Fibroblast of lung (primary cell): ENCODE measurements around the gene SV2A. TPM values are rescaled to one million over a fixed set of nuclear protein-coding genes. Genes with fewer than 3 reads are reported as not detected.

ENCODE experiments used
- DNase-seq, 2 donors: peaks; one replicate each; pipeline versions ENCODE4 v3.0.0 to v3.0.0-alpha.2; 2010; ENCODE audit warnings: low read depth in 2 of 2
- H2AFZ ChIP-seq: 2 replicates; pipeline ENCODE4 v1.5.1; 2012; ENCODE audit warnings: low read length, control low read depth, inconsistent platforms
- H3K27ac ChIP-seq: 2 replicates; pipeline ENCODE4 v1.5.1; 2011; ENCODE audit warnings: low read length, control low read depth; ENCODE audit not compliant: insufficient read depth
- H3K27me3 ChIP-seq: 2 replicates; pipeline ENCODE4 v1.5.1; 2011; ENCODE audit warnings: mild to moderate bottlenecking, low read length; ENCODE audit not compliant: control insufficient read depth, insufficient read depth
- H3K36me3 ChIP-seq: 2 replicates; pipeline ENCODE4 v1.5.1; 2011; ENCODE audit warnings: low read length; ENCODE audit not compliant: control insufficient read depth, insufficient read depth
- H3K4me1 ChIP-seq: 2 replicates; pipeline ENCODE4 v1.5.1; 2011; ENCODE audit warnings: low read length; ENCODE audit not compliant: control insufficient read depth, insufficient read depth; ENCODE audit errors: extremely low read depth
- H3K4me2 ChIP-seq: 2 replicates; pipeline ENCODE4 v1.5.1; 2011; ENCODE audit warnings: low read length, control low read depth; ENCODE audit not compliant: insufficient read depth; ENCODE audit errors: extremely low read depth
- H3K4me3 ChIP-seq, 4 experiments: fragments of 200-600 bp in 1 of 4; sonication (generic) in 1 of 4; replicated peaks in 1 of 4; 2 replicates each; pipeline ENCODE4 v1.5.1; 2011 to 2016; ENCODE audit warnings: low read length in 4 of 4, low read depth in 3 of 4, mild to moderate bottlenecking in 3 of 4, control low read depth in 2 of 4, inconsistent platforms in 1 of 4, mixed read lengths in 1 of 4; ENCODE audit not compliant: insufficient read depth in 1 of 4; ENCODE audit errors: control extremely low read depth in 1 of 4
- H3K79me2 ChIP-seq: 2 replicates; pipeline ENCODE4 v1.5.1; 2012; ENCODE audit warnings: mild to moderate bottlenecking, low read length, inconsistent platforms; ENCODE audit not compliant: control insufficient read depth, insufficient read depth
- H3K9ac ChIP-seq: 2 replicates; pipeline ENCODE4 v1.5.1; 2011; ENCODE audit warnings: mild to moderate bottlenecking, low read length, control low read depth; ENCODE audit not compliant: insufficient read depth
- H3K9me3 ChIP-seq: 2 replicates; pipeline ENCODE4 v1.5.1; 2012; ENCODE audit warnings: low read depth, low read length; ENCODE audit not compliant: control insufficient read depth, insufficient read depth
- H4K20me1 ChIP-seq: 2 replicates; pipeline ENCODE4 v1.5.1; 2011; ENCODE audit warnings: low read length; ENCODE audit not compliant: control insufficient read depth, insufficient read depth; ENCODE audit errors: extremely low read depth
- CTCF ChIP-seq, 2 donors: IDR thresholded peaks in 1 of 2; conservative IDR thresholded peaks in 1 of 2; 1 replicate in 1 of 2; 2 replicates in 1 of 2; pipeline ENCODE4 v1.5.1; 2011 to 2012; ENCODE audit warnings: low read length in 2 of 2, control low read depth in 1 of 2, inconsistent platforms in 1 of 2, low read depth in 1 of 2, mild to moderate bottlenecking in 1 of 2
- EZH2 ChIP-seq: IDR thresholded peaks from 2 replicates; pipeline ENCODE4 v1.5.1; 2012; ENCODE audit warnings: low read length, control low read depth, mild to moderate bottlenecking; ENCODE audit errors: missing control alignments
- polyA plus RNA-seq, 2 donors: library from polyadenylated mRNA; depleted of rRNA in 1 of 2; stranded (reverse) in 1 of 2; unstranded in 1 of 2; fragments of >200 nt; gene quantifications; 2 replicates each; pipeline ENCODE4 v1.2.1, GENCODE V29; 2011 to 2012; ENCODE audit warnings: missing spikeins in 1 of 2
- total RNA-seq: library from RNA; depleted of rRNA; stranded (reverse); fragments of >200 nt; gene quantifications from 2 replicates; pipeline ENCODE4 v1.2.1, GENCODE V29; 2014

The SV2A gene
- total and polyA plus RNA-seq, 2 donors (not counting 1 experiment from before 2014, with no cell fraction given) = 35.8 to 39.6 TPM

GRCh38 chr1:149925345-149925744 is 7.7 kb upstream of the SV2A start:
- H3K36me3 ChIP-seq = peaks cover 22% of the 10 kb centered on the region
- no peak overlapping the region for H3K4me2 ChIP-seq
- TF ChIP-seq EZH2 (no peak), CTCF (conservative IDR thresholded peaks at IDR 0.05 in 1 of 2, IDR thresholded peaks at IDR 0.05 in 1 of 2; ENCODE audit: low read depth in 1 of 2, low read length in 2 of 2) (no peak)
- no peaks in the 10 kb centered on the region for H3K9me3 ChIP-seq
- no peak overlapping the region for H2AFZ ChIP-seq
- H3K79me2 ChIP-seq = peaks cover 28% of the 10 kb centered on the region
- no peak overlapping the region for H3K4me3 ChIP-seq
- no peaks in the 10 kb centered on the region for H4K20me1 ChIP-seq
- no peak overlapping the region for H3K9ac ChIP-seq
- peaks cover 10% of the 10 kb centered on the region for H3K4me1 ChIP-seq
- H3K27me3 ChIP-seq = no peaks in the 10 kb centered on the region
- H3K27ac ChIP-seq = no peak overlapping the region
- no peak for DNase-seq

- no peaks in the 10 kb centered on the region for H4K20me1 ChIP-seq
- H3K4me2 ChIP-seq = no peak overlapping the region
- H3K4me3 ChIP-seq = no peak overlapping the region
- no peaks in the 10 kb centered on the region for H3K9me3 ChIP-seq
- H3K79me2 ChIP-seq = peaks cover 28% of the 10 kb centered on the region
- H3K4me1 ChIP-seq = peaks cover 10% of the 10 kb centered on the region
- TF ChIP-seq CTCF (conservative IDR thresholded peaks at IDR 0.05 in 1 of 2, IDR thresholded peaks at IDR 0.05 in 1 of 2; ENCODE audit: low read depth in 1 of 2, low read length in 2 of 2) = no peak
- no peak for TF ChIP-seq EZH2
- H3K27ac ChIP-seq = no peak overlapping the region
- peaks cover 18% of the 10 kb centered on the region for H3K36me3 ChIP-seq
- H3K9ac ChIP-seq = no peak overlapping the region
- H2AFZ ChIP-seq = no peak overlapping the region
- DNase-seq = no peak
- H3K27me3 ChIP-seq = no peaks in the 10 kb centered on the region
These were observed 6.0 kb upstream of the SV2A start for GRCh38 chr1:149923626-149924025.

- Histone ChIP-seq H3K9me3 (no peaks in the 10 kb centered on the region), H3K4me2 (peak overlapping the region; percentile 81), H3K79me2 (no peaks in the 10 kb centered on the region), H3K4me3 (peak overlapping the region; percentile 73 to 87 (median 82)), H3K27ac (no peak overlapping the region), H3K27me3 (no peaks in the 10 kb centered on the region), H3K4me1 (peaks cover 4% of the 10 kb centered on the region), H3K9ac (no peak overlapping the region), H4K20me1 (no peaks in the 10 kb centered on the region), H3K36me3 (peaks cover 2% of the 10 kb centered on the region), H2AFZ (no peak overlapping the region)
- TF ChIP-seq EZH2 (no peak), CTCF (conservative IDR thresholded peaks at IDR 0.05 in 1 of 2, IDR thresholded peaks at IDR 0.05 in 1 of 2; ENCODE audit: low read depth in 1 of 2, low read length in 2 of 2) (no peak)
- DNase-seq = no peak
These were observed 769 bp downstream of the SV2A start for GRCh38 chr1:149916898-149917252.
